ENCODE results near the gene LRPPRC.
A peak's percentile ranks its signal among the peaks of the same experiment; 100 is the strongest.
"Not testable (repeated sequence)": the region's sequence is repeated elsewhere in the genome, so short reads cannot be mapped to it uniquely, and the experiment has no call there.

LRPPRC gene

DNA sequence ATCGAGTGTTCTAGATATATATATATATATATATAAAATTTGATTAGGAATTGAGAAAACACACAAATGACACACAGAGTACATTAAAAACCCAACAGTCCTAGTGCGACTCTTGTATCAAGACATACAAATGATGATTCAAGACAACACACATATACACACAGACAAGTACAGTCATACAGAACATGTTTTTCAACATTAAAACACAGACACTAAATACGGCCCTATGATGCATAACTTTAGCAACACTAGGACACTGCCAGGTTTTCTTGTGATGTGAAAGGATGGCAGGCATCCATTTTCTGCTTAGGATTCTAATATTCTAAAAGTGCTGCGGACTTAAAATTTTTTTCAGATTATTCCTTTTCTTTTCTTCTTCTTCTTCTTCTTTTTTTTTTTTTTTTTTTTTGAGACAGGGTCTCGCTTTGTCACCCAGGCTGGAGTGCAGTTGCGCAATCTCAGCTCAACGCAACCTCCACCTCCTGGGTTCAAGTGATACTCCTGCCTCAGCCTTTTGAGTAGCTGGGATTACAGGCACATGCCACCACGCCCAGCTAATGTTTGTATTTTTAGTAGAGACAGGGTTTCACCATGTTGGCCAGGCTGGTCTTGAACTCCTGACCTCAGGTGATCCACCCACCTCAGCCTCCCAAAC lies 84.5 kb downstream of the LRPPRC start:
- not testable (repeated sequence) for FAIRE-seq

DNA sequence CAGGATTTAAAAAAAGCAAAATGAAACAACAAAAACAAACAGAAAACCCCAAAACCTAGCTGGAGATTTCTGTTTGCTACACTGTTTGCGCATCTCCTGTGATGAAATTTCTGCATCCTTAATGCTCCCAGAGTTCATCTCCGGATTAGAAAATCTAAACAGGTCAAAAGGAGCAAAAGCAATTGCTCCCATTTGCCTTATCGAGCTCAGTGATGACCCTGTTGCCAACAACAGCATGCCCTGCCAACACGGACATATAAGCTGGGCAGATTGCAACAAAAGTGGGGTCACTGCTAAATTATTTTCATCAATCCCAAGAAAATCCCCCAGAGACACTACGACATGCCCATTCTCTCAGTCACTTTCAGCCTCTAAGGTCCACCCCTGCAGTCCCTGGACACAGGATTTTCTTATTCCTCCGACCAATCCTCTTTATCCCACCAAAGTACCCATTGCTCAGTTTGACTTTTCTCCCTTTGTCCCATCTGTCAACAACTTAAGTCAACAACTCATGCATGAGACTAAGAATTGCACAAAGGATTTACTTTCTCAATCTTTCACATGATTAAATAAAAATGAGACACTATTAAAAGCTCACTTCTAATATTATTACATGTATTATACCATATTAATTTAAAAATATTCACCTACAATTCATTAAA lies 89.2 kb downstream of the LRPPRC start:
- DNase-seq (ENCODE audit: low spot score) (no peak), FAIRE-seq (no peak)

More for the DNA sequence above, 84.5 kb downstream of the LRPPRC start:
- not testable (repeated sequence) for DNase-seq (ENCODE audit: low spot score)

DNA sequence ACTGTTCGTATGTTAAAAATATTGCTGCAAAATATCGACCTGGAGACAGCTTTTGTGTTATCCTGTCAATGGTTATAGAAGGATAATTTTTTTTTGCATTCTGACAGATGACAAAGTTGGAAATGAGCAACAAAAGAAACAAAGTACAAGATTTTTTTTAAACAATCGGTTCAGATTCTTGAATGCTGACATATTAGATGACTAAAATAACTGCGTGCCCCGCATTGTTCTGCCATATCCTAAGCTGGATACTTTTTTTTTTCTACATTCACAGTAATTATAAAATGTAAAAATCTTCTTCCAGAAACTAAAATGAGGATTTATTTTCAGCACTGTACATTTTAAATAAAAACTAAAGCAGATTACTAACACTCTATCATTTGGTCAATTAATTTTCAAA lies 89.9 kb downstream of the LRPPRC start:
- DNase-seq (ENCODE audit: low spot score) (no peak), FAIRE-seq (no peak)

DNA sequence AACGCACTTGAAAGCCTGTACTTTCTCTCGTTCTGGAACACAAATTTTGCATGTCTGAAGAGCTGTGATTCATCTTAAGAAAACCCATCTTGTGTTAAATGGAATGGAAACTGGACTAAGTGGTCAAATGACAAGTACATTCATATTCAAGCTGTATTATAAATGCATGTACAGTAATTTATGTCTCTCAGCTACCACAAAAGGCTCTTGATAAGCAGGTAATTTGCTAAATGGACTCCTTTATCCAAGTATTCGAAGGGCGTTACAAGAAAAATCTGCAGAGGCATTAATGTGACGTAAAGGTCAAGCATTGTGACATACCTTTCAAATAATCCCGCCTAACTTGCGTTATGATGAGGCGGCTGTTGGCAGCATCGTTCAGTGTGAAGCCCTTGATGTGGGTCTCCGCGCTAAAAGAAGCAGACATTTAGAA lies 90.4 kb downstream of the LRPPRC start:
- DNase-seq (ENCODE audit: low spot score) (no peak), FAIRE-seq (no peak)

DNA sequence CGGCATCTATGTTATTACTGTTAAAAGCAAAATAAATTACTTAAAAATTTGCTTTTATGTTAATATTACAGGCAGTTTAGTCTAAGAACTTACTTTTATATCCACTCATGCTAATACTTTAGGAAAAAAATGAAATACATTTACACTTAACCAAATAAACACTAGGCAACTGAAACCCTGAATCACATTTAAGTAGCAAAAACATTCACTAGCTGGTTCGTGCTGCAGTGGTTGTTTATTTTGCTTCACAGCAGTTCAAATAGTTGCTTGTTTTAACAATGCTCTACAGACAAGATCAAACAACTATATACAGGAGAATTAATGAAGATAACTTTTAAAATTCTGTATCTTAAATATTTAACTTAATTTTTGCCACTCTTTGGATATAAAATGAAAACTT lies 96.2 kb downstream of the LRPPRC start:
- no peak for FAIRE-seq
- no peak for DNase-seq (ENCODE audit: low spot score)

DNA sequence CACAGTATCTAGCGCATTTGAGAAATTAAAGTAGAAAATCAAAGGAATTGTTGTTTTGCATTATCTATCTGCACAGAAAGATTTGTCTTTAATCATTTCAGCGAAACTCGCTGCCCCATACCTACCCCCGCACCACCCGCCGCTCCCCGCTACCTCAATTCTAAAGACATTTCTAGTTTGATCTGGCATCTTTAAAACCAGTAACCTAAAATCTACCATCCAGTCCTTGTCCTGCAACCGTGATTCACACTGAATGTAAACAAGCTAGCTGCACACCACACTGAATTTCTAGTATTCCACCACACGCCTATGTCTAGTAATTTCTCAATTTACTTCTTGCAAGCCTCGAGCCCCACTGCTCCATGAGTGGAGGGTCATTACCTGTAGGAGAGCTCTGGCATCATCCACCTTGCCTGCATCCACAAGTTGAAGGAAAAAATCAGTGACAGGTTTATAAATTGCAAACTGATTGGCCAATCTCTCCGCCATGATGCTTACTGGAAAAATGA lies 96.9 kb downstream of the LRPPRC start:
- DNase-seq (ENCODE audit: low spot score) (no peak), FAIRE-seq (peak; percentile 32)

DNA sequence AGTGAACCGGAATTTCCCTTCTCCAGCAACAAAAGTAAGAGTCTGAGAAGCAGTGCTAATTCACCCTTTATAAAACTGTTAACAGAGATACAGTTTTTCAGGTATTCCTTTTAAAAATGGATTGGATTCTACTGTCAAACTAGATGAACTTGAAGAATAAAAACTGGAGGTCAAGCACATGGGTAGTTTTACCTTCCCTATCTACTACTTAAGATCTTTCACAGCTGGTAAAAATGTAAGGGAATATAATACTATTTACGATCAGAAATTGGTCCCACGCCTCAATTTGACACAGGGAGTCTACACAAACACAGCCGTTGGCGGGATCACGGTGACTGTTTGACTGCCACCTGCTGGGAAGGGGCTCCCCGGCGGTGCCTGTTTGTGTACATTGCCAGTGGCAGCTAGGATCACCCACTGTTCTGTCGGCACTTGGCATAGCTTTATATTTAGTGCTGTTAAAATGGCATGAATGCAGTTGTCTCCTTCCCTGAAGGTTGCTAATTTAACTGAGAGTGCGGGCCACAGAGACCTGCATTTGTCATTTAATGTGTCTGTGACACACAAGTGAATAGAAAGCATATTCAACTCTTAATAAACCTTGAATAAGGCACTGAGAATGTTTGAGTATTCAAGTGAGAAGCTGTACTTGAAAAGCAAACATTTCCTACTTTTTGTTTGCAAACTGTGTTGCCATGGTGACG lies 97.5 kb downstream of the LRPPRC start:
- FAIRE-seq (no peak), DNase-seq (ENCODE audit: low spot score) (no peak)

DNA sequence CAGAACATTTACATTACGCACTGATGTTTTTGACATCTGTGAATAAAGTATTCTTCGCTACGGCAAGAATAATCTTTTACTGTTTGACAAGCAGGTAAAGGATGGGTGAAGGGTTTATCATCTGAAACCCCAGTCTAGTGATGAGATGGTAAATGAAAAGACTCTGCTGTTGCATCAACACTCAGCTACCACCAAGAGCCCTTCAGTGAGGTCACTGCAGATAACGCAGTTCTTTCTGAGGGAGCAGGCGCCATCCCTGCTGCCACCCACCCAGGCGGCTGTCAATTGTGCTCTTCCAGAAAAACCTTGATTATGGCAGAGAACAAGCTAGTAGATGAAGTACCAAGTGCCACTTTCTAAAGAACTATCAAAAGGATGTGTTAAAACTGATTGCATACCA lies 98.3 kb downstream of the LRPPRC start:
- FAIRE-seq (no peak), DNase-seq (ENCODE audit: low spot score) (no peak)

DNA sequence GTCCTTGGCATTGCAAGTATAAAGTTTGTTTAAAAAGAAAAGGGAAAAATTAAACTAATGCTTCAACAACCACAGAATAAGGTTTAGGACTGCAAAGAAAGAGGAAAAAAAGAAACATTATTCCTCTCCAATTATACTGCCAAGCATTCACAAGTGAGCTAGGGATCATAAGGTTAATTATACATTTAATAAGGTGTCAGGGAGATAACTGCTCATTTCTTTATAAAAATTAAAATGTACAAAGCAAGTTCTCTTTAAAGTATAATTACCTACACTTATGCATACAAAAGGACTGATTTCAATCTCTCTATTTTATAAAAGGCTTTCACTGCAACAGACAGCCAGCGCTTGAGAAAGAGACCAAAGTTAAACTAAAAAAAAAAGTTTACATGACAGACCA lies 98.9 kb downstream of the LRPPRC start:
- no peak for FAIRE-seq
- no peak for DNase-seq (ENCODE audit: low spot score)

DNA sequence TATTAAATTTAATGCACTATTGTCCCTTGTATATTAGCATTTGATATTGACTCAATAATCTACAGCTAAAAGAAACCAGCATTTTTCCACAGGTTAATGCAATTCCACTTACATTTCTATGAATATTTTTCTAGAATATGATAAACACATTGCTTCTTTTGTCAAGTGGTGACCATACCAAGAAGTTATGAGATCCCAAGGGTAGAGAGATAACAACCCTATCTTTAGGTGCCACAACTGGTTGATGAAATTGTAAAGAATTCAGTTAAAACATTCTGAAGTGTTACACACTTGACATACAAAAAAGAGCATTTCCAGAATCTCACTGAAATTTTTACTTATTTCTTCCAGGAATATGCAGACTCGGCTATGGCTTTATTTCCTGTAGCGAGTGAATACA lies 101.0 kb downstream of the LRPPRC start:
- FAIRE-seq (no peak), DNase-seq (ENCODE audit: low spot score) (no peak)

DNA sequence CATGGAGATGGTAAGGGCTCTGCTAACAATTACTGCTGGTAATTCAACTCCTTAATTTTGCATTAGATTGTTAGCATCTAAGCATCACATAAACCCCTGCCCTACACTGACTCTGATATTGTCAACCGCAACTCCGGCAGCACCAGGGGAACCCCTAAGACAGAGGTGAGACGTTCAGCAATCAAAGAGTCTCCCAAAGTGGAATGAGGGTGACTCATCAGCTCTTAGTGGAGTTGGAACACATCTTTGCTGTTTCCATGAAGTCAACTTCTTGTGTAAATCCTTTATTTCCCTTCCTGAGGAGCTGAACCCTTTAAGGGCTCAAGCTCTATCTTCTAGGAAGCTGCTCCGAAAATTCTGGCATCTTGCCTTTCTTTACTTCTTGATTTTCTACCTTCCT lies 104.9 kb downstream of the LRPPRC start:
- FAIRE-seq (no peak), DNase-seq (ENCODE audit: low spot score) (no peak)

DNA sequence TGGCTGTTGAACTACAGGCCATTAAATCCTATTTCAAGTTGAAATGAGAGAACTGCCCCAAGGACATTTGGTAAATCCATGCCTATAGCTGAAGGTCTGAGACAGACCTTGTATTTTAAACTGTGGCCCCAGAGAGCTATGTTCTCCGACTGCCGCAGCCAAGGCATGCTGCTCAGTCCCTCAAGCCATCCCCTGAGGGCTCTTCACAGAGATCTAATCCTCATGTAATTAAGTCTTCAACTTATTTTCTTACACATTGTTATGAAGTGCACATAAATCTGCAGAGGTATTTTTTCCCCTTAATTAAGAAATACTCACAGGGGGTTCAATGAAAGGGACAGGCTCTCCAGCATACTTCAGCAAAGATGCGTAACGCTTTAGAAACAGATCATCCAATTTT lies 106.4 kb downstream of the LRPPRC start:
- FAIRE-seq = no peak
- DNase-seq (ENCODE audit: low spot score) = no peak

DNA sequence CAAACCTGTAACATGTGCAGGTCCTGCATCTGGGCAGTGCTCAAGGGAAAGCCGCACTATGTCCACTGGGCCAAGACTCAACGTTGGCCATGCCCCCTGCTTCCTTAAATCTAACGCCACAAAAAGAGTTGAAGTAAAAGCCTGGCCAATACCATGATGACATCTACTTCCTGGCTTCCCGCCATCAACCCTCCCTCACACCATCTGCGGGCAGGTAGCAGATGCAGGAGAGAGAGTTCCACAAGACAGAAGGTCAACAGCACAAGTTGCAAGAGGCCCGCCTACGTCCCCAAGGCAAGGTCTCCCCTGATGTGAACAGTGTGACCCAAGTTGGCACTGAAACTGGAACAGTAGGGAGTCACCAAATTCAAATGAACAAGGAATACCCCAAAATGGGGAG lies 108.6 kb downstream of the LRPPRC start:
- no peak for DNase-seq (ENCODE audit: low spot score)
- FAIRE-seq = no peak

DNA sequence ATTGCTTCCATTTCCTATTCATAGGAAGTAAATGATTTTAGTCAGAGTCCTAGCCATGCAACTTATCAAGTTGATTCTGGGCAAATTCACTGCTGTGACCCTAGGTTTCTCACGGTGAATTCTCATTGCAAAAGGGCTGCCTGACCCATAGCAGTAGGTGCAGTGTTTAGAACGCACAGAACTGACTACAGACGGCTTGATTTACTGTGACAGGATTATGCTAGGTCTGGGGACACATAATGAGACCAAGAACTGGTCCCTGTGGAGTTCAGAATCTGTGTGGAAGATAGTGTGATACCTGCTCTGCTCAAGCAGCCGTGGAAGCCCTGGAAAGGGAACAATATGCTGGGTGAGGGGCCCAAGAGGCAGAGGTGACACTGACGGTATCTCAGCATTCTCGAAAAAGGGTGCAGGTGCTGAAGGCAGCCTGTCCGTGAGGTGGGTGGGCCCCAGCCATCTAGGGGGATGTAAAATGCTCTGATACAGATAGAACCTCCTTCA lies 110.6 kb downstream of the LRPPRC start:
- FAIRE-seq = no peak
- no peak for DNase-seq (ENCODE audit: low spot score)

DNA sequence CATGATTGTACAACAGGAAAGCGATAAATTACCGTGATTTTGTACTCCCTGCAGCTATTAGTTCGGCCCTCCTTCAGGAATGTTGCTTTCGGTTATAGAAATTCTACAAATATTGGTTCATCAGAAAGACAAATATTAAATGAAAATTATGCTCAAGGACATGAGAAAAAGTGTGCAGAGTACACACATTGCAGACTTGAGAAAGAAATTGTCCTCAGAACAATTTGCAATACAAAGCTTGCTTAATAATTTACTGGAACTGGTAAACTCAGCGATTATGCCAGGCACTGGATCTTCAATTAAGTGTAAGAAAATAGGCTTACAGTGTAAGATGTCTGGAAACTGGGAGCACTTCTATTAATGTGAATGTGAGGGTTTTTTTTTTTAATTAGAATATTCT lies 111.1 kb downstream of the LRPPRC start:
- FAIRE-seq = no peak
- DNase-seq (ENCODE audit: low spot score) = no peak

DNA sequence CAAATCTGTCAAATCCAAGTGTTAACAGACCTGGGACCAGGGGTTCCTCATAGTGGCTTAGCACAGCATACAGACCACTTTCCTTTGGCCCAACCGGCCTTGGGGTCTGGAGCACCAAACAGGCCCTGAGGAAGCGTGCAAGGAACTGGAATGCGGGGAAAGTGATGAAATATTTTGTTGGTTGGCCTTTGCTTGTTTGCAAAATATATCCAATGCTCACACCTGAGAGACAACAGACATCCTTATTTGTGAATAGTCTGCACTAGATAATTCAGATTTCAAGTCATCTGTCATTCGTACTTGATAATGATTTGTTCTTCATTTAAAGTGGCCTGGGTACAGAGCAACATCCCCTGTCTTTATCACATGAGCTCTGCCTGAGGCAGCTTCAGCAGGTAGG lies 113.5 kb downstream of the LRPPRC start:
- FAIRE-seq (no peak), DNase-seq (ENCODE audit: low spot score) (no peak)

DNA sequence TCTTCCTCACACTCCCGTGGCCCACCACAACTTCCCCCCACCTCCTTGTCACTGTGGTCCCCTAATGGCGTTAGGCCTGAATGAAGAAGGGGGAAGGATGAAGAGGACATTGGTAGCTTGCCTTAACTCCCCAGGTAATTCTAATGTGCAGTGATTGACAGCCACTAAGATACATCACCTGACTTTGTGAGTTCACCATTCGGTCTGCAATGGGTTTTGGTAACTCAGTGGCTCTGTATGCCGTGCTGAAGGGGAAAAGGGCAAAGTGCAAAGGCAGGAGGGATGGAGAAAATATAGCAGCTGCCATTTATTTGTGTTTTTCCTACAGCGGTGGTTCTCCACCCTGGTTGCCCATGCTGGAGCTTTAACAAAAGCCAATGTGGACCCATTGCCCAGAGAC lies 114.8 kb downstream of the LRPPRC start:
- no peak for FAIRE-seq
- DNase-seq (ENCODE audit: low spot score) = no peak

DNA sequence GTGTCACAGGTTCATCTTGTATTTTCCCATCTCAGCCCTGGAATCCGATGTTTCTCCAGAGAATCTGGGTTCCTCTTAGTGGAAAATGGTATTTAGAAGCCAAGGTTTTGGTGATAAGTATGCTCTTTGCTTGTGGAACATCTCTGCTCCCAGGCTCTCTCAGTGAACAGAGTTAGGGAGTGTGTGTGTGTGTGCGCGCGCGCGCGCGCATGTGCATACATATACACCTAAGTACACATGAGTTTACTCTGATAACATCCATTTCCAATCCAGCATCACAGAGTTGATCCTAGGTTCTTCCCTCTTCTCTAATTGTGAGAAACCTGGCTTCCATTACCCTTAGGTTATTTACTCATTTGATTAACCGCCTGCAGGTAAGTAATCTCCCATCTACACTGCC lies 115.3 kb downstream of the LRPPRC start:
- DNase-seq (ENCODE audit: low spot score) = no peak

DNA sequence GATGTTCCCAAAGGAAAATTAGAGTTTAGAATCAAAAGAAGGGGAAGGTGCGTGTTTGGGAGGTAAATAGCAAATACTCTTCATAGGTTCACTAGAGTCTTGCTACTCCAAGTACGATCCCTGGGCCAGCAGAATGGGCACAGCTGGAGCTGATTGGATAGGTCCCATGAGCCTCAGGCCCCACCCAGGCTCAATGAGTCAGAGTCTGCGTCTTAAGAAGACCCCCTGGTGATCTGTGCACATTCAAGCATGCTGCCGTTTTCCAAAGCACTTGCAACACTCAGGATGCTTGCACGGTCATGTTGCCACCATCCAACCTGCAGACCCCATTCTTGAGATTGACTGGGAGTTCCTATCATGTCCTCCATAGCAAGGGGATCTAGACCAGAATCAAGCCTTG lies 116.5 kb downstream of the LRPPRC start:
- FAIRE-seq (no peak), DNase-seq (ENCODE audit: low spot score) (no peak)

More for the DNA sequence above, 115.3 kb downstream of the LRPPRC start:
- FAIRE-seq = no peak

DNA sequence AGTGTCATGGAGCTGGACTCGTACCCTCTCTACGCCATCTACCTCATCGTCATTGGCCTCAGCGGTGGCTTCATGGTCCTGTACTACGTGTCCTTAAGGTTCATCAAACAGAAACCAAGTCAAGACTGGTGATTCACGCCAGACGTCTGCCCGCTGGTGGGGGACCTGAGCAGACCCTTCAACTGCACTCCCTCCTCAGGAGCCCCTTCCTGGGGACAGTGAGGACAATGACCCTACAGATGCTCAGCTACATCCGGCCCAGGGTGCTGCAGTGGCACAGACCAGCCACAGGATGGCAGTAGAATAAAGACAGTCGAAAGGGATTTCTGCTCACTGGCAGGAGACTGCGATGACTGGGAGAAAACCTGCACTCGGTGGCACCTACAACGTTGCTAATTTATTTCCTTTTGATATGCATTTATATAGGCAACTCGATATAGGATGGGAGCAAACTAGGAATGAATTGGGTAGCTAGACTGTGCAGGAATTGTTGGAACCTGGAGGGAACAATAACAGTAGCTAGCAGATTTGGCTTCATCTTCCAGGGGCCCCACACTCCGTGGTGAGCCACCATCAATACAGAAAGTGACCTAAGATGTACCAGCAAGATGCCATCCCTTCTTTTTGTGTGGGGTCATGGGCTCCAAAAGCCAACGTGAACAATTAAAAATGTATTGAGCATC lies 117.9 kb downstream of the LRPPRC start:
- FAIRE-seq (peak; percentile 76), DNase-seq (ENCODE audit: low spot score) (peak; percentile 88)

DNA sequence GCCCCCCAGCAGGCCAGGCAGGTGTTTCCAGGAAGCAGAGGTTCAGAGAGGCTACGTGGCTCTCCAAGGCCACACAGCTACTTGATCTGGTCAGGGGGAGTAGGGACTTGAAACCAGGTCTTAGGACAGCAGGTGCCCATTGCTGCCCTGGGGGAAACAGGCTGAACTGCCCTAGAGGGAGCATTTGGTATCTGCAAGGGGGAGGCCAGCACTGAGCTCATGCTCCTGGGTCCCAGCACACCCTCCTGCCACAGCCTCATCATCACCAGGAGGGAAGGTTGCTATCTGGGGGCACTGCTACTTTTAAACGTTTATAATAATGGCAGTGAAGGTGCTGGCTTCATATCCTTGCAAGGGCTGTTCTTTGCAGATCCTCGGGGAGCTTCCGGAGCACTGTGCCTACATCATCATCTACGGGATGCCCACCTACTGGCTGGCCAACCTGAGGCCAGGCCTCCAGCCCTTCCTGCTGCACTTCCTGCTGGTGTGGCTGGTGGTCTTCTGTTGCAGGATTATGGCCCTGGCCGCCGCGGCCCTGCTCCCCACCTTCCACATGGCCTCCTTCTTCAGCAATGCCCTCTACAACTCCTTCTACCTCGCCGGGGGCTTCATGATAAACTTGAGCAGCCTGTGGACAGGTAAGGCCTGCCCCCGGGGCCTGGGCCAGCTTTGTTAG lies 120.9 kb downstream of the LRPPRC start:
- DNase-seq (ENCODE audit: low spot score) (no peak), FAIRE-seq (no peak)
